Lower leg skin (tissue), 4 donors: ENCODE measurements around the gene RASSF3. TPM values are rescaled to one million over a fixed set of nuclear protein-coding genes. Genes with fewer than 3 reads are reported as not detected.
A peak's percentile ranks its signal among the peaks of the same experiment; 100 is the strongest.
"Not testable (repeated sequence)": the region's sequence is repeated elsewhere in the genome, so short reads cannot be mapped to it uniquely, and the experiment has no call there.

Experiments used
- DNase-seq, 2 donors: peaks; one replicate each; pipeline ENCODE4 v3.0.0-alpha.2; 2019; ENCODE audit warnings: low spot score in 2 of 2
- H3K4me3 ChIP-seq: fragments of 200-600 bp; sonication (generic); 2 replicates; pipeline ENCODE4 v1.5.1; 2017; ENCODE audit warnings: mild to moderate bottlenecking, low read depth; ENCODE audit not compliant: poor library complexity, severe bottlenecking
- POLR2A ChIP-seq, 2 donors: fragments of 450-650 bp; IDR thresholded peaks; one replicate each; pipeline ENCODE4 v1.6.1; 2016 to 2017; ENCODE audit warnings: antibody characterized with exemption in 2 of 2, mild to moderate bottlenecking in 1 of 2, moderate library complexity in 1 of 2
- WGBS, 2 donors: methylation state at CpG; one replicate each; pipeline ENCODE4 v1.1.5; 2018; 5-methylcytosine and 5-hydroxymethylcytosine counted together
- intact Hi-C: fragments of 100-400 bp; cut with DNase I; formaldehyde crosslinking; loops from one replicate; pipeline ENCODE4 v1.15.0; 2023; ENCODE audit warnings: low total_unique reads
- total RNA-seq, 4 donors: library from RNA; depleted of rRNA; stranded (reverse); fragments of >200 nt; gene quantifications; one replicate each; pipeline ENCODE4 v1.1.0, GENCODE V29; 2016
- TF ChIP-seq, protein P1 (sequence below), 3 donors: fragments of 450-650 bp; IDR thresholded peaks; one replicate each; pipeline ENCODE4 v1.5.1; 2016; ENCODE audit warnings: antibody characterized with exemption in 3 of 3, mild to moderate bottlenecking in 3 of 3, moderate library complexity in 2 of 3

The RASSF3 gene
- total RNA-seq, 4 donors from 2014 or later, result 5.2 to 13.5 (median 7.8) TPM

DNA sequence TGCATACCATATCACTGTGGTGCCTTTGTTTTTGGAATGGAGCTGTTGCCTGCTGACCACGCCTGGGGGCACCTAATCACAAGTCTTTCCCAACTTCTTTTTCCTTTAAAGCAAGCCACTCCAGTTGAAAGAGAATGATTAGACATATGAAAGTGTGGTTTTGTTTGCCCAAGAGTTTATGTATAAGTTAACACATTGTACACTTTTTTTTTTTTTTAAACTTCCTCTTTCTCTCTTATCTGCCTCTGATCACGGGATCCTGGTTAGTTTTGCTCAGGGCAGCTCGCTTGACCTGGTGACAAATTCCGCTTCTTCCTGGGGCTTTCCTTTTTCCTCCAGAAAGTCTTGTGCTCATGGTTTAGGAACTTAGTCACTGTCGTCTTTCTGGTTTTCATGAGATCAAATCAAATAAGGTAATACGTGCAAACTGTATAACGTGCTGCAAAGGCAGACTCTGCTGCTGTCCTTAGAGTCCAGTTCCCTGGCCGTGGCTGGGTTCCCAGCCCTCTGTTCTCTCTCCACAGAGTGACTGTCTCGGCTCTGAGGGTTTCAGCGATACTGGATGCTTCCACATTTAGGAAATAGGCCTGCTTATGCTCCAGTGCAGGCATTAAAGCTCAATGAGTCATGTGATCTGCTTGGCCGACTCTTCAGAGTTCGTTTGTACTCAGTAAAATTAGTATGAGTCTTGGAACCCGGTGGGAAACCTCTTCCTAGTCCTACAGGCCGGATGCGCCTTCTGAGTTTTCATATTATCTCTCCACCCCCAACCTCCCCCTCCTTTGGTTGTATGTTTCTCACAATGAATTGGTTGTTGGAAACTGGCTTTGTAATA lies 15.2 kb downstream of the RASSF3 start:
- WGBS, 2 donors, result 31 to 37% methylated on average over 15 of the region's 15 CpGs
- intact Hi-C loops, result no loop called here
- no peak for TF ChIP-seq POLR2A (IDR thresholded peaks at IDR 0.05)
- TF ChIP-seq, protein P1, sequence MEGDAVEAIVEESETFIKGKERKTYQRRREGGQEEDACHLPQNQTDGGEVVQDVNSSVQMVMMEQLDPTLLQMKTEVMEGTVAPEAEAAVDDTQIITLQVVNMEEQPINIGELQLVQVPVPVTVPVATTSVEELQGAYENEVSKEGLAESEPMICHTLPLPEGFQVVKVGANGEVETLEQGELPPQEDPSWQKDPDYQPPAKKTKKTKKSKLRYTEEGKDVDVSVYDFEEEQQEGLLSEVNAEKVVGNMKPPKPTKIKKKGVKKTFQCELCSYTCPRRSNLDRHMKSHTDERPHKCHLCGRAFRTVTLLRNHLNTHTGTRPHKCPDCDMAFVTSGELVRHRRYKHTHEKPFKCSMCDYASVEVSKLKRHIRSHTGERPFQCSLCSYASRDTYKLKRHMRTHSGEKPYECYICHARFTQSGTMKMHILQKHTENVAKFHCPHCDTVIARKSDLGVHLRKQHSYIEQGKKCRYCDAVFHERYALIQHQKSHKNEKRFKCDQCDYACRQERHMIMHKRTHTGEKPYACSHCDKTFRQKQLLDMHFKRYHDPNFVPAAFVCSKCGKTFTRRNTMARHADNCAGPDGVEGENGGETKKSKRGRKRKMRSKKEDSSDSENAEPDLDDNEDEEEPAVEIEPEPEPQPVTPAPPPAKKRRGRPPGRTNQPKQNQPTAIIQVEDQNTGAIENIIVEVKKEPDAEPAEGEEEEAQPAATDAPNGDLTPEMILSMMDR (IDR thresholded peaks at IDR 0.05), result no peak
- DNase-seq, result peak in 1 of 2 donors; percentile 43
- no peak overlapping the region for H3K4me3 ChIP-seq

DNA sequence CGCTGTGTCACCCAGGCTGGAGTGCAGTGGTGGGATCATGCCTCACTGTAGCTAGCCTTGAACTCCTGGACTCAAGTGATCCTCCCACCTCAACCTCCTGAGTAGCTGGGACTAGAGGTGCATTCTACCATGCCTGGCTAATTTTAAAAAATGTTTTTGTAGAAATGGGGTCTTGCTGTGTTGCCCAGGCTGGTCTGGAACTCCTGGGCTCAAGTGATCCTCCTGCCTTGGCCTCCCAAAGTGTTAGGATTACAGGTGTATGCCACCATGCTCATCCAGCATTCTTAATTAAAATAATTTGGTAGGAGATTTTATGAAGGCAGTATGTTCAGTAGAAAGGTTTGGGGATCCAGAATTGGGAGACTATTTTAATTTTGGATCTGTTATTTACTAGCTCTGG lies 16.3 kb downstream of the RASSF3 start:
- intact Hi-C loops, result not testable (repeated sequence)
- 90 to 100% methylated on average over 1 of the region's 1 CpG for WGBS, 2 donors

DNA sequence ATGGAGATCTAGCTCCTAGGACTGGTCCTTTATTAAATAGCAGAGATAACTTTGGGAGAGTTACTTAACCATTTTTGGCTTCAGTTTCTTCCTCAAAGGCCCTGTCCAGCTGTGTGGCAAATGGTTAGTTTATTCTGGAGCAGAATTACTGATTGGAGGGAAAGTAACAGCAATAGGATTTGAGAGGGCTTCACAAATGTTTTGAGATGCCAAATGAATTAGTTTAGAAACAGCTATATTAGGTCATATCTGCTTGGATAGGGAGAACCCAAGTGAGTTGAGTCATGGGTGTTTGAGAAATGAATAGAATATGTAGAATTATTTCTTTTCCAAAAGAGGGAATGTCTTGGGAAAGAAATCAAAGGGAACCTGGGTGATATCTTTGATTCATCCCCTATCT lies 17.5 kb downstream of the RASSF3 start:
- DNase-seq, result no peak
- TF ChIP-seq, protein P1 (IDR thresholded peaks at IDR 0.05), result no peak
- TF ChIP-seq POLR2A (IDR thresholded peaks at IDR 0.05), result no peak
- no peak overlapping the region for H3K4me3 ChIP-seq
- intact Hi-C loops, result no loop called here

More for the DNA sequence above, 16.3 kb downstream of the RASSF3 start:
- H3K4me3 ChIP-seq, DNase-seq: not testable (repeated sequence)

DNA sequence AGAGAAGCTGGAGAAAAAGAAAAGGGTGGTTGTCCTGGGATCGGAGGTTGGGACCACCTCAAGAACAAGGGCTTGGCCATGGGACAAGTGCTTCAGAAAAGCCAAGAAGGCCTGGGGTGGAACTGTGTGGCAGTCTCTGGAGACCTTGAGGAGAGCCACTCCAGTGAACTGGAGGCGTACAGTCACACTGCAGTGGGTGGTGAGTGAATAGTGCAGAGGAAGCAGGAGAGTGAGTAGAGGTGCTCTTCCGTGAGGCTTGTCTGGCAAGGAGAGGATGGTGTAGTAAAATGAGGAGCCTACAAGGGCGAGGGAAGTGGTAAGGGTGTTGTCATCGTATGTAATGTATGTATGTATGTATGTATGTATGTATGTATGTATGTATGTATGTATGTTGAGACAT lies 20.9 kb downstream of the RASSF3 start:
- intact Hi-C loops, result no loop called here
- no peak overlapping the region for H3K4me3 ChIP-seq
- no peak for DNase-seq
- TF ChIP-seq POLR2A (IDR thresholded peaks at IDR 0.05), result no peak
- TF ChIP-seq, protein P1 (IDR thresholded peaks at IDR 0.05), result no peak
- 89 to 95% methylated on average over 5 of the region's 5 CpGs for WGBS, 2 donors

DNA sequence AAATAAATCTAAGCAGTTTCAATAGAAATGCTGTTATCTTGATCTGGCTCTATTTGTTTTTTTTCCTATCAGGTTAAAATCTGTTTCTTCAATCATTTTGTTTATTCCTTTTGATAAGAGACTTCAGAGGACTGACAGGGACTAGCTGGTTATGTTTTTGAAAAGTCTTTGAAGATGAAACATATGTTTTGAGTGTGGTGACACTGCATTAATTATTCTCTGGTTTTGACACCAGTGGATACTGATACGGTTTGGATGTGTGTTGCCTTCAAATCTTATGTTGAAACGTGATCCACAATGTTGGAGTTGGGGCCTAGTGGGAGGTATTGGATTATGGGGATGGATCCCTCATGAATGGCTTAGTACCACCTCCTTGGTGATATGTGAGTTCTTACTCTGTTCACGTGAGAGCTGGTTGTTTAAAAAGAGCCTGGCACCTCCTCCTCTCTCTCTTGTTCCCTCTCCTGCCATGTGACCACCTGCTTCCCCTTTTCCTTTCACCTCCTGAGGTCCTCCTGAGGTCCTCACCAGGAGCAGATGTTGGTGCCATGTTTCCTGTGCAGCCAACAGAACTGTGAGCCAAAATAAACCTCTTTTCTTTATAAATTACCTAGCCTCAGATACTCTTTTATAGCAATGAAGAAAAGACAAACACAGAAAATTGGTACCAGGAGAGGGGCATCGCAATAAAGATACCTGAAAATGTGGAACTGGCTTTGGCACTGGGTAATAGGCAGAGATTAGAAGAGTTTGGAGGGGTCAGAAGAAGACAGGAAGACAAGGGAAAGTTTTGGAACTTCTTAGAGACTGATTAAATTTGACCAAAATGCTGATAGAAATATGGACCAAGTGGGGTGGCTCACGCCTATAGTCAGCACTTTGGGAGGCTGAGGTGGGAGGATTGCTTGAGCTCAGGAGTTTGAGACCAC lies 23.0 kb downstream of the RASSF3 start:
- intact Hi-C loops, result no loop called here
- DNase-seq, result no peak
- H3K4me3 ChIP-seq, result no peak overlapping the region
- 87 to 96% methylated on average over 5 of the region's 5 CpGs for WGBS, 2 donors
- no peak for TF ChIP-seq POLR2A (IDR thresholded peaks at IDR 0.05)
- TF ChIP-seq, protein P1 (IDR thresholded peaks at IDR 0.05), result no peak

DNA sequence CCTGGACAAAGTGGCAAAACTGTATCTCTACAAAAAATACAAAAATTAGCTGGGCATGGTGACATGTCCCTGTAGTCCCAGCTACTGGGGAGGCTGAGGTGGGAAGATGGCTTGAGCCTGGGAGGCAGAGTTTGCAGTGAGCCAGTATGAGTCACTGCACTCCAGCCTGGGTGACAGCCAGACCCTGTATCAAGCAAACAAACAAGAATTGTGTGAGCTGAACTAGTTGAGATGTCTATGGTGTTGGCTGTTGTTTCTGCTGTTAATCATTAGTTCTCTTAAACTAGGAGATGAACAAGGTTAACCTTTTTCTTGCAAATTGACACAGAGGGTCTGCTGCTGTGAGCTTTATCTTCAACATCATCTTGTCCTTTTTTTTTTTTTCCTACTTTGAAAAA lies 23.6 kb downstream of the RASSF3 start:
- TF ChIP-seq, protein P1 (IDR thresholded peaks at IDR 0.05), result no peak
- no peak for TF ChIP-seq POLR2A (IDR thresholded peaks at IDR 0.05)
- intact Hi-C loops, result no loop called here
- no peak for DNase-seq
- H3K4me3 ChIP-seq, result no peak overlapping the region
